Heart left ventricle (tissue), 13 donors: ENCODE data around the gene CRIP2.

ENCODE experiments used
- POLR2A ChIP-seq, 2 donors: fragments of 450-650 bp; IDR thresholded peaks; one replicate each; pipeline ENCODE4 v1.6.1; 2017; ENCODE audit warnings: antibody characterized with exemption in 2 of 2, mild to moderate bottlenecking in 2 of 2, moderate library complexity in 2 of 2
- TF ChIP-seq, protein P1 (sequence below), 12 donors: fragments of 200-600 bp; sonication (generic) in 4 of 12; IDR thresholded peaks; one replicate each; pipeline versions ENCODE4 v1.5.0 to v1.8.0; 2018 to 2022; ENCODE audit warnings: antibody characterized with exemption in 12 of 12, mild to moderate bottlenecking in 5 of 12
- donor health status: ischemic (EF 13 %, LVEDD 7.1; RV severe dilation, severe dysfunction).
- donor health status: DM: no; HTN: yes; CAD: no.
- donor health status: DM: no; HTN: no; CAD: no.
- donor health status: ischemic (EF 25% LVEDD 6.9; RV normal size, moderate dysfunction).
- donor health status: ischemic (EF 25% LVEDD 5.7; RV mildly dilated, moderate dysfunction).
- donor health status: ischemic (EF 35%, LVEDD 5.7; RV mildly dilated, moderate dysfunction).
- donor health status: nonischemic (EF 11% LVEDD 7.7; RV severe dilation, severe dysfunction).
- donor health status: DM: yes; HTN: yes; CAD: no.
- donor health status: PGD.
- donor health status: ischemic (EF 29% LVEDD 5.4; RV normal size, mild dysfunction).
- donor health status: nonischemic (EF 23%, LVEDD 6.1; RV moderate dilation, normal function).

DNA sequence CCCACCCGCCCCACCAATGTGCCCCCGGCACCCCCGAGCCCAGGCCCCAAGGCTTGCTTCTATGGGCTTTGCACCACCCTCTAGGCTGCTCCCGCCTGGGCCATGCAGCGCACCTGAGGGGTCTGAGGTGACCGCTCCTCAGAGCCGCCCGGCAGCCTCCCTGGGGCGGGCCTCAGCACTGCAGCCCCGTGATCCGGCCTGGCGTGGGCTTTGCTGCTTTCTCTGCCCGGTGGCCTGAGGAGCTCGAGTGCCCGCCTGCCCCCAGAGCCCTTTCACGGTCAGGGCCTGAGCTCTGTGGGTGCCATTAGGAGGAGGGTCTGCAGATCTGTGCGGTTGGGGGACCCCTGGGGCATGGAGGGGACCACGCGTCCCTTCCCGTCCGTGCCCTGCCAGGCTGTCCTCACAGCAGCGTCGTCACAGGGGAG lies 48.8 kb upstream of the CRIP2 start:
- TF ChIP-seq, protein P1, sequence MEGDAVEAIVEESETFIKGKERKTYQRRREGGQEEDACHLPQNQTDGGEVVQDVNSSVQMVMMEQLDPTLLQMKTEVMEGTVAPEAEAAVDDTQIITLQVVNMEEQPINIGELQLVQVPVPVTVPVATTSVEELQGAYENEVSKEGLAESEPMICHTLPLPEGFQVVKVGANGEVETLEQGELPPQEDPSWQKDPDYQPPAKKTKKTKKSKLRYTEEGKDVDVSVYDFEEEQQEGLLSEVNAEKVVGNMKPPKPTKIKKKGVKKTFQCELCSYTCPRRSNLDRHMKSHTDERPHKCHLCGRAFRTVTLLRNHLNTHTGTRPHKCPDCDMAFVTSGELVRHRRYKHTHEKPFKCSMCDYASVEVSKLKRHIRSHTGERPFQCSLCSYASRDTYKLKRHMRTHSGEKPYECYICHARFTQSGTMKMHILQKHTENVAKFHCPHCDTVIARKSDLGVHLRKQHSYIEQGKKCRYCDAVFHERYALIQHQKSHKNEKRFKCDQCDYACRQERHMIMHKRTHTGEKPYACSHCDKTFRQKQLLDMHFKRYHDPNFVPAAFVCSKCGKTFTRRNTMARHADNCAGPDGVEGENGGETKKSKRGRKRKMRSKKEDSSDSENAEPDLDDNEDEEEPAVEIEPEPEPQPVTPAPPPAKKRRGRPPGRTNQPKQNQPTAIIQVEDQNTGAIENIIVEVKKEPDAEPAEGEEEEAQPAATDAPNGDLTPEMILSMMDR (IDR thresholded peaks at IDR 0.05), result no peak
- TF ChIP-seq POLR2A (IDR thresholded peaks at IDR 0.05), result no peak
